ENCODE measurements around the gene EMC10.

DNA sequence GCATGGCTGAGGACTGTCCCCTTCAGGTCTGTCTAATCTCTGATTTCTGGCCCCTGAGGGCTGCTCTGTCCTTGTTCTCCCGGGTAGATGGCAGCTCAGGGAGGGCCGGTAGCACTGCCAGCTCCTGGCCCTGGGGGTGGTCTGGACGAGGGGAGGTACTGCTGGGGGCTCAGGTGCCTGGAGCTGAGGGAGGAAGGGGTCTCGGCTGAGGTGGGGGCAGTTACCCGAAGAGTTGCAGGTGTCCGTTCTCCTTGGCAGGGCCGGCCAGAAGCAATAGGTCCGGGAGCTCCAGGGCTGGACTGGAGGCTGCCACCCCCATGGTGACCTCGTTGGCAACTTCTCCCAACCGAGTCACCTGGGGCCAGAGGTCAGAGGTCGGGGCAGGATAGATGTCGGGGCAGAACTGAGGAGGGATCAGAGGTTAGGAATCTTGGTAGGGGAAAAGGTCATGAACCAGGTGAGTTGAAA lies 1.2 kb upstream of the EMC10 start:
- no peak for TF ChIP-seq POLR2A (IDR thresholded peaks at IDR 0.05)
- no peak for TF ChIP-seq CTCF (IDR thresholded peaks at IDR 0.05)
- TF ChIP-seq EP300 (IDR thresholded peaks at IDR 0.05) = no peak
